IMR-90 (cell line): Measurements from ENCODE around the gene SLC9A9. TPM values are rescaled to one million over a fixed set of nuclear protein-coding genes. Genes with fewer than 3 reads are reported as not detected.

ENCODE experiments used
- ATAC-seq: fragments of 200-7000 bp; cut with Tn5 transposase; 2 replicates; pipeline ENCODE4 v1.9.1; 2020; ENCODE audit warnings: low read depth, mild to moderate bottlenecking, moderate library complexity
- BruUV-seq: library from RNA; stranded (reverse); fragments of 400-500 nt; replicated peaks from 2 replicates; lab custom pipeline; 2021; lab: Mats Ljungman, UMichigan
- CTCF ChIA-PET: fragments of 300-600 bp; formaldehyde crosslinking; extraction: SDS; loops from one replicate; lab custom pipeline; 2021; ENCODE audit warnings: antibody characterized with exemption; lab: Yijun Ruan, JAX
- POLR2A ChIA-PET: fragments of 300-600 bp; sonication (Branson Sonifier 250); formaldehyde crosslinking; loops from one replicate; lab custom pipeline; 2022; ENCODE audit warnings: antibody characterized with exemption; ENCODE audit not compliant: unreplicated experiment; lab: Charles Lee
- DNase-seq: peaks from one replicate; pipeline ENCODE4 v3.0.0; 2013
- H2AFZ ChIP-seq: replicated peaks from 2 replicates; pipeline ENCODE3; 2013; ENCODE audit warnings: low read length, mild to moderate bottlenecking; ENCODE audit not compliant: poor library complexity
- H2AK5ac ChIP-seq: 2 replicates; pipeline ENCODE4 v1.6.1; 2013; ENCODE audit warnings: low read depth, low read length, inconsistent platforms
- H2AK9ac ChIP-seq: replicated peaks from 2 replicates; pipeline ENCODE3; 2013; ENCODE audit warnings: mild to moderate bottlenecking, low read depth, low read length, moderate library complexity; ENCODE audit not compliant: poor library complexity
- H2BK120ac ChIP-seq: 2 replicates; pipeline ENCODE4 v1.6.1; 2013; ENCODE audit warnings: low read depth, low read length, inconsistent platforms
- H2BK15ac ChIP-seq: 3 replicates; pipeline ENCODE4 v1.6.1; 2013; ENCODE audit warnings: low read depth, low read length, inconsistent platforms
- H2BK20ac ChIP-seq: 2 replicates; pipeline ENCODE4 v1.6.1; 2013; ENCODE audit warnings: low read depth, mild to moderate bottlenecking, inconsistent platforms, low read length, moderate library complexity
- H2BK5ac ChIP-seq: 2 replicates; pipeline ENCODE4 v1.6.1; 2013; ENCODE audit warnings: mild to moderate bottlenecking, low read depth, low read length, inconsistent platforms; ENCODE audit not compliant: poor library complexity, severe bottlenecking
- H3K14ac ChIP-seq: replicated peaks from 2 replicates; pipeline ENCODE4 v1.6.1; 2013; ENCODE audit warnings: low read depth, low read length, inconsistent platforms
- H3K18ac ChIP-seq: 2 replicates; pipeline ENCODE4 v1.6.1; 2013; ENCODE audit warnings: low read depth, low read length, control low read depth
- H3K23ac ChIP-seq: 2 replicates; pipeline ENCODE4 v1.6.1; 2013; ENCODE audit warnings: low read depth, low read length, inconsistent platforms
- H3K27ac ChIP-seq: 2 replicates; pipeline ENCODE4 v1.5.1; 2013; ENCODE audit warnings: mild to moderate bottlenecking, control low read depth, low read length; ENCODE audit not compliant: insufficient read depth
- H3K27me3 ChIP-seq: 2 replicates; pipeline ENCODE4 v1.6.1; 2013; ENCODE audit warnings: low read length; ENCODE audit not compliant: control insufficient read depth, insufficient read depth
- H3K36me3 ChIP-seq: 2 replicates; pipeline ENCODE4 v1.6.1; 2013; ENCODE audit warnings: low read length, mixed read lengths; ENCODE audit not compliant: control insufficient read depth, insufficient read depth
- H3K4ac ChIP-seq: 2 replicates; pipeline ENCODE4 v1.6.1; 2013; ENCODE audit warnings: low read depth, low read length, inconsistent platforms
- H3K4me1 ChIP-seq: 2 replicates; pipeline ENCODE4 v1.6.1; 2013; ENCODE audit warnings: low read length, mixed read lengths; ENCODE audit not compliant: control insufficient read depth, insufficient read depth
- H3K4me2 ChIP-seq: 2 replicates; pipeline ENCODE4 v1.6.1; 2013; ENCODE audit warnings: low read depth, mild to moderate bottlenecking, control low read depth, low read length, moderate library complexity
- H3K4me3 ChIP-seq: 2 replicates; pipeline ENCODE4 v1.5.1; 2013; ENCODE audit warnings: low read depth, mild to moderate bottlenecking, control low read depth, low read length, moderate library complexity; ENCODE audit not compliant: insufficient read depth
- H3K56ac ChIP-seq: 2 replicates; pipeline ENCODE4 v1.6.1; 2013; ENCODE audit warnings: low read length, inconsistent platforms; ENCODE audit not compliant: insufficient read depth; ENCODE audit errors: extremely low read depth
- H3K79me1 ChIP-seq, 2 experiments: 2 replicates each; pipeline ENCODE4 v1.6.1; 2013; ENCODE audit warnings: low read length in 2 of 2, inconsistent platforms in 1 of 2, low read depth in 1 of 2
- H3K9ac ChIP-seq: 2 replicates; pipeline ENCODE4 v1.6.1; 2013; ENCODE audit warnings: low read depth, low read length, control low read depth
- H3K9me1 ChIP-seq: 2 replicates; pipeline ENCODE4 v1.6.1; 2013; ENCODE audit warnings: low read length, inconsistent platforms; ENCODE audit not compliant: insufficient read depth
- H3K9me3 ChIP-seq: 2 replicates; pipeline ENCODE4 v1.6.1; 2013; ENCODE audit warnings: low read length; ENCODE audit not compliant: control insufficient read depth, insufficient read depth
- H4K20me1 ChIP-seq: 2 replicates; pipeline ENCODE4 v1.6.1; 2013; ENCODE audit warnings: low read length, inconsistent platforms; ENCODE audit not compliant: insufficient read depth
- H4K5ac ChIP-seq: 2 replicates; pipeline ENCODE4 v1.6.1; 2013; ENCODE audit warnings: mild to moderate bottlenecking, low read depth, low read length, control low read depth
- H4K8ac ChIP-seq, 2 experiments: 2 replicates each; pipeline ENCODE4 v1.6.1; 2013; ENCODE audit warnings: low read depth in 2 of 2, low read length in 2 of 2, control low read depth in 1 of 2, inconsistent platforms in 1 of 2
- H4K91ac ChIP-seq: 2 replicates; pipeline ENCODE4 v1.6.1; 2013; ENCODE audit warnings: low read depth, low read length, inconsistent platforms; ENCODE audit not compliant: insufficient read depth
- BHLHE40 ChIP-seq: fragments of 150-350 bp; IDR thresholded peaks from 2 replicates; pipeline ENCODE4 v1.6.1; 2016; ENCODE audit warnings: mild to moderate bottlenecking, low read depth, low read length
- CEBPB ChIP-seq: IDR thresholded peaks from 2 replicates; pipeline ENCODE4 v1.6.1; 2012; ENCODE audit warnings: low read depth, low read length, improper control_type of control experiment
- CHD1 ChIP-seq: IDR thresholded peaks from 2 replicates; pipeline ENCODE4 v1.6.1; 2012; ENCODE audit warnings: low read depth, low read length, improper control_type of control experiment
- CTCF ChIP-seq: conservative IDR thresholded peaks from 2 replicates; pipeline ENCODE4 v1.5.1; 2012; ENCODE audit warnings: mild to moderate bottlenecking, low read depth, low read length, improper control_type of control experiment
- ELK1 ChIP-seq: fragments of 150-350 bp; IDR thresholded peaks from 2 replicates; pipeline ENCODE4 v1.6.1; 2016; ENCODE audit warnings: low read depth, mild to moderate bottlenecking, low read length, moderate library complexity, borderline replicate concordance
- FOS ChIP-seq: fragments of 150-350 bp; IDR thresholded peaks from 2 replicates; pipeline ENCODE4 v1.6.1; 2016; ENCODE audit warnings: low read depth, low read length
- MAFK ChIP-seq: IDR thresholded peaks from 2 replicates; pipeline ENCODE4 v1.6.1; 2012; ENCODE audit warnings: low read depth, low read length, improper control_type of control experiment
- MAZ ChIP-seq: IDR thresholded peaks from 2 replicates; pipeline ENCODE4 v1.6.1; 2012; ENCODE audit warnings: low read depth, mild to moderate bottlenecking, low read length, improper control_type of control experiment, moderate library complexity, borderline replicate concordance
- MXI1 ChIP-seq: IDR thresholded peaks from 2 replicates; pipeline ENCODE4 v1.6.1; 2012; ENCODE audit warnings: low read depth, mild to moderate bottlenecking, low read length, moderate library complexity, borderline replicate concordance
- NFE2L2 ChIP-seq: fragments of 150-350 bp; IDR thresholded peaks from 2 replicates; pipeline ENCODE4 v1.6.1; 2016; ENCODE audit warnings: low read depth, mild to moderate bottlenecking, low read length
- POLR2A ChIP-seq: IDR thresholded peaks from 2 replicates; pipeline ENCODE4 v1.6.1; 2012; ENCODE audit warnings: mild to moderate bottlenecking, low read depth, low read length
- RAD21 ChIP-seq: IDR thresholded peaks from 2 replicates; pipeline ENCODE4 v1.6.1; 2012; ENCODE audit warnings: low read length, improper control_type of control experiment
- RCOR1 ChIP-seq: IDR thresholded peaks from 2 replicates; pipeline ENCODE4 v1.6.1; 2012; ENCODE audit warnings: mild to moderate bottlenecking, low read length, improper control_type of control experiment; ENCODE audit not compliant: insufficient replicate concordance
- RFX5 ChIP-seq: IDR thresholded peaks from 2 replicates; pipeline ENCODE4 v1.8.0; 2012; ENCODE audit warnings: low read depth, mild to moderate bottlenecking, low read length, moderate library complexity
- SMC3 ChIP-seq: fragments of 150-350 bp; IDR thresholded peaks from 2 replicates; pipeline ENCODE4 v1.6.1; 2016; ENCODE audit warnings: low read depth, mild to moderate bottlenecking, antibody characterized with exemption, low read length, moderate library complexity
- USF2 ChIP-seq: fragments of 150-350 bp; IDR thresholded peaks from 2 replicates; pipeline ENCODE4 v1.6.1; 2017; ENCODE audit warnings: mild to moderate bottlenecking, antibody characterized with exemption, low read length, low read depth
- WGBS, 2 experiments: methylation state at CpG; one replicate each; pipeline versions ENCODE4 v1.1.5 to v1.1.7; 2013; ENCODE audit warnings: missing lambda C conversion rate in 2 of 2; ENCODE audit not compliant: insufficient read length in 1 of 2; ENCODE audit errors: extremely low coverage in 2 of 2; 5-methylcytosine and 5-hydroxymethylcytosine counted together
- dilution Hi-C: fragments of 300-500 bp; cut with HindIII; formaldehyde crosslinking; loops from one replicate; pipeline ENCODE4 v1.14.3; 2018; ENCODE audit warnings: low sequenced_read_pairs; ENCODE audit not compliant: unreplicated experiment
- in situ Hi-C: fragments of 300-500 bp; cut with MboI; formaldehyde crosslinking; loops from 3 replicates; pipeline ENCODE4 v1.14.3; 2019; ENCODE audit warnings: low sequenced_read_pairs, inconsistent platforms, mixed read lengths
- intact Hi-C: fragments of 100-400 bp; cut with micrococcal nuclease; formaldehyde crosslinking; loops from 2 replicates; pipeline ENCODE4 v1.10.0; 2022
- polyA plus RNA-seq, 3 experiments: library from polyadenylated mRNA; depleted of rRNA; stranded (reverse); fragments of >200 nt; gene quantifications; 2 replicates each; pipeline ENCODE4 v1.2.3, GENCODE V29; 2012; ENCODE audit warnings: low replicate concordance in 1 of 3
- total RNA-seq: library from RNA; depleted of rRNA; stranded (reverse); fragments of >200 nt; gene quantifications from 2 replicates; pipeline ENCODE4 v1.2.3, GENCODE V29; 2012

Gene SLC9A9
- total and polyA plus RNA-seq, 2 of the 4 experiments (the other 2 are of a cell fraction) = 1.4 to 2.3 TPM

- dilution Hi-C loops = no loop called here
Observed at GRCh38 chr3:143224716-143225115, 623.6 kb downstream of the SLC9A9 start.

More at GRCh38 chr3:143224716-143225115, 623.6 kb downstream of the SLC9A9 start:
- Histone ChIP-seq H3K4me2 (no peak overlapping the region), H3K27me3 (no peaks in the 10 kb centered on the region), H3K9me1 (no peaks in the 10 kb centered on the region), H4K91ac (no peak overlapping the region), H3K27ac (no peak overlapping the region), H2BK15ac (no peak overlapping the region), H2BK5ac (no peak overlapping the region), H3K36me3 (no peaks in the 10 kb centered on the region), H3K4me1 (no peaks in the 10 kb centered on the region; the same call in 1 of the 2 replicates), H2AK5ac (no peak overlapping the region), H3K4me3 (no peak overlapping the region), H3K4ac (no peak overlapping the region), H4K20me1 (no peaks in the 10 kb centered on the region), H4K5ac (no peak overlapping the region), H2AK9ac (no peak overlapping the region), H3K9me3 (no peaks in the 10 kb centered on the region), H3K79me1 (no peaks in the 10 kb centered on the region), H3K23ac (no peak overlapping the region), H2AFZ (no peak overlapping the region), H3K9ac (no peak overlapping the region), H4K8ac (no peak overlapping the region), H3K56ac (no peak overlapping the region), H2BK20ac (no peak overlapping the region), H2BK120ac (no peak overlapping the region), H3K18ac (no peak overlapping the region), H3K14ac (no peak overlapping the region)
- in situ Hi-C loops (no loop called here), intact Hi-C loops (no loop called here)
- no CpG with 5 or more reads among the region's 2 CpGs for WGBS, 2 experiments
- DNase-seq = no peak
- POLR2A ChIA-PET = no interaction called here
- TF ChIP-seq RCOR1 (no peak), BHLHE40 (no peak), CHD1 (no peak), POLR2A (no peak), RAD21 (no peak), ELK1 (no peak), CTCF (no peak), FOS (no peak), MXI1 (no peak), USF2 (no peak), NFE2L2 (no peak), MAFK (no peak), CEBPB (no peak), SMC3 (no peak), RFX5 (no peak), MAZ (no peak)
- CTCF ChIA-PET = no interaction called here
- no TSS peak for BruUV-seq
- ATAC-seq = no peak
